Endothelial cell of umbilical vein (primary cell): Measurements from ENCODE around the gene PDS5B. TPM values are rescaled to one million over a fixed set of nuclear protein-coding genes. Genes with fewer than 3 reads are reported as not detected.
A peak's percentile ranks its signal among the peaks of the same experiment; 100 is the strongest.

Experiments used
- Bru-seq: library from RNA; stranded (reverse); fragments of 400-500 nt; gene quantifications from one replicate; lab custom pipeline; 2021; lab: Mats Ljungman, UMichigan
- BruChase-seq, 2 experiments: library from RNA; stranded (reverse); fragments of 400-500 nt; gene quantifications; one replicate each; lab custom pipeline; 2021; lab: Mats Ljungman, UMichigan
- BruUV-seq: library from RNA; stranded (reverse); fragments of 400-500 nt; replicated peaks from 2 replicates; lab custom pipeline; 2021; lab: Mats Ljungman, UMichigan
- CTCF ChIA-PET: fragments of 300-600, 350-600 bp; sonication (Branson Sonifier 250); formaldehyde crosslinking; loops from one replicate; lab custom pipeline; 2021; ENCODE audit warnings: antibody characterized with exemption, inconsistent platforms; lab: Charles Lee
- POLR2A ChIA-PET: fragments of 300-600, 350-600 bp; sonication (Branson Sonifier 250); formaldehyde crosslinking; loops from one replicate; lab custom pipeline; 2021; ENCODE audit warnings: antibody characterized with exemption, inconsistent platforms; lab: Charles Lee
- DNase-seq: peaks from one replicate; pipeline ENCODE4 v3.0.0-alpha.2; 2011; ENCODE audit warnings: low read depth, low spot score
- FAIRE-seq: peaks from 2 replicates; lab custom pipeline; 2011; peaks lifted over from hg19 to GRCh38; lab: Jason Lieb, UNC
- H2AFZ ChIP-seq: 2 replicates; pipeline ENCODE4 v1.6.0; 2012; ENCODE audit warnings: low read depth, low read length, control low read depth, inconsistent platforms
- H3K27ac ChIP-seq: 2 replicates; pipeline ENCODE4 v1.5.1; 2011; ENCODE audit warnings: low read depth, mild to moderate bottlenecking, control low read depth, low read length, moderate library complexity; ENCODE audit not compliant: insufficient read depth
- H3K27me3 ChIP-seq, 2 experiments: 2 replicates each; pipeline versions ENCODE4 v1.6.0 to v1.6.1; 2011; ENCODE audit warnings: low read length in 2 of 2, mixed read lengths in 1 of 2; ENCODE audit not compliant: control insufficient read depth in 2 of 2, insufficient read depth in 2 of 2
- H3K36me3 ChIP-seq, 2 experiments: 2 replicates in 1 of 2; 3 replicates in 1 of 2; pipeline ENCODE4 v1.5.1; 2011; ENCODE audit warnings: low read length in 2 of 2, mild to moderate bottlenecking in 1 of 2, moderate library complexity in 1 of 2; ENCODE audit not compliant: control insufficient read depth in 2 of 2, insufficient read depth in 2 of 2; ENCODE audit errors: extremely low read depth in 1 of 2
- H3K4me1 ChIP-seq: 3 replicates; pipeline ENCODE4 v1.5.1; 2011; ENCODE audit warnings: mild to moderate bottlenecking, low read length; ENCODE audit not compliant: control insufficient read depth, insufficient read depth; ENCODE audit errors: extremely low read depth
- H3K4me2 ChIP-seq: 2 replicates; pipeline ENCODE4 v1.6.1; 2011; ENCODE audit warnings: low read length, control low read depth, mixed read lengths; ENCODE audit not compliant: insufficient read depth
- H3K4me3 ChIP-seq, 3 experiments: fragments of 200-600 bp in 1 of 3; sonication (generic), shearing (Covaris generic) in 1 of 3; replicated peaks in 1 of 3; 2 replicates each; pipeline ENCODE4 v1.5.1; 2011 to 2016; ENCODE audit warnings: control low read depth in 3 of 3, low read length in 3 of 3, mild to moderate bottlenecking in 2 of 3, inconsistent platforms in 1 of 3, low read depth in 1 of 3, moderate library complexity in 1 of 3; ENCODE audit not compliant: insufficient read depth in 1 of 3
- H3K79me2 ChIP-seq: 2 replicates; pipeline ENCODE4 v1.6.0; 2012; ENCODE audit warnings: low read length, inconsistent platforms; ENCODE audit not compliant: control insufficient read depth, insufficient read depth
- H3K9ac ChIP-seq: replicated peaks from 2 replicates; pipeline ENCODE3; 2011; ENCODE audit warnings: low read length, control low read depth; ENCODE audit not compliant: insufficient read depth; ENCODE audit errors: extremely low read depth
- H3K9me1 ChIP-seq: replicated peaks from 3 replicates; pipeline ENCODE4 v1.6.0; 2011; ENCODE audit warnings: mild to moderate bottlenecking, low read length; ENCODE audit not compliant: control insufficient read depth, insufficient read depth; ENCODE audit errors: extremely low read depth
- H3K9me3 ChIP-seq: replicated peaks from 2 replicates; pipeline ENCODE4 v1.5.1; 2012; ENCODE audit warnings: low read length, inconsistent platforms; ENCODE audit not compliant: control insufficient read depth, insufficient read depth
- H4K20me1 ChIP-seq: replicated peaks from 2 replicates; pipeline ENCODE3; 2011; ENCODE audit warnings: mild to moderate bottlenecking, low read length; ENCODE audit not compliant: control insufficient read depth, insufficient read depth; ENCODE audit errors: extremely low read depth
- EZH2 ChIP-seq: IDR thresholded peaks from 2 replicates; pipeline ENCODE4 v1.6.1; 2012; ENCODE audit warnings: borderline replicate concordance, low read depth, mild to moderate bottlenecking, moderate library complexity, low read length, inconsistent platforms; ENCODE audit not compliant: severe bottlenecking
- FOS ChIP-seq: IDR thresholded peaks from 2 replicates; pipeline ENCODE4 v1.6.1; 2011; ENCODE audit warnings: mild to moderate bottlenecking, low read length, moderate library complexity, borderline replicate concordance; ENCODE audit not compliant: insufficient read depth
- GATA2 ChIP-seq: IDR thresholded peaks from 2 replicates; pipeline ENCODE4 v1.7.0; 2011; ENCODE audit warnings: low read depth, mild to moderate bottlenecking, moderate library complexity, mixed read lengths, low read length; ENCODE audit not compliant: insufficient read length, insufficient read depth
- JUN ChIP-seq: IDR thresholded peaks from 2 replicates; pipeline ENCODE4 v1.6.1; 2011; ENCODE audit warnings: borderline replicate concordance, low read depth; ENCODE audit not compliant: insufficient read length, insufficient read depth
- POLR2A ChIP-seq: IDR thresholded peaks from 2 replicates; pipeline ENCODE4 v1.6.1; 2012; ENCODE audit warnings: low read depth, mild to moderate bottlenecking, control low read depth, low read length
- POLR2AphosphoS5 ChIP-seq: IDR thresholded peaks from 2 replicates; pipeline ENCODE4 v1.6.1; 2012; ENCODE audit warnings: low read depth, mild to moderate bottlenecking, control low read depth, low read length, moderate library complexity; ENCODE audit not compliant: insufficient read depth
- dilution Hi-C: fragments of 300-500 bp; cut with MboI; formaldehyde crosslinking; loops from one replicate; pipeline ENCODE4 v1.15.0; 2019; ENCODE audit warnings: low sequenced_read_pairs; ENCODE audit not compliant: extremely low pct_ligation_motif_present
- intact Hi-C: fragments of 100-400 bp; cut with micrococcal nuclease; formaldehyde crosslinking; loops from one replicate; pipeline ENCODE4 v1.10.0; 2022
- long read RNA-seq: library from polyadenylated mRNA; stranded (forward); transcript quantifications from one replicate; pipeline ENCODE4 v2.0.0, GENCODE V29; 2021
- polyA minus RNA-seq, 3 experiments: library from RNA; depleted of rRNA, polyadenylated mRNA; stranded (reverse); fragments of >200 nt; gene quantifications; 1 replicate in 1 of 3; 2 replicates in 2 of 3; pipeline ENCODE4 v1.2.3, GENCODE V29; 2011
- polyA plus RNA-seq, 4 experiments: library from polyadenylated mRNA; depleted of rRNA in 3 of 4; stranded (reverse) in 3 of 4; unstranded in 1 of 4; fragments of >200 nt; gene quantifications; 2 replicates each; pipeline versions ENCODE4 v1.2.1 to v1.2.3, GENCODE V29; 2011 to 2012; ENCODE audit warnings: missing spikeins in 1 of 4
- total RNA-seq: library from RNA; stranded (reverse); gene quantifications from 2 replicates; pipeline ENCODE4 v1.2.3, GENCODE V29; 2021
- TF ChIP-seq, protein P1 (sequence below): IDR thresholded peaks from 2 replicates; pipeline ENCODE4 v1.6.1; 2011; ENCODE audit not compliant: insufficient read depth, insufficient read length
- TF ChIP-seq, protein P2 (sequence below), 2 donors: IDR thresholded peaks; 1 replicate in 1 of 2; 2 replicates in 1 of 2; pipeline ENCODE4 v1.5.1; 2011; ENCODE audit warnings: low read length in 2 of 2, mild to moderate bottlenecking in 2 of 2, moderate library complexity in 2 of 2, control low read depth in 1 of 2, inconsistent platforms in 1 of 2, low read depth in 1 of 2; ENCODE audit not compliant: insufficient read depth in 1 of 2; ENCODE audit errors: extremely low read depth in 1 of 2

The PDS5B gene, protein sequence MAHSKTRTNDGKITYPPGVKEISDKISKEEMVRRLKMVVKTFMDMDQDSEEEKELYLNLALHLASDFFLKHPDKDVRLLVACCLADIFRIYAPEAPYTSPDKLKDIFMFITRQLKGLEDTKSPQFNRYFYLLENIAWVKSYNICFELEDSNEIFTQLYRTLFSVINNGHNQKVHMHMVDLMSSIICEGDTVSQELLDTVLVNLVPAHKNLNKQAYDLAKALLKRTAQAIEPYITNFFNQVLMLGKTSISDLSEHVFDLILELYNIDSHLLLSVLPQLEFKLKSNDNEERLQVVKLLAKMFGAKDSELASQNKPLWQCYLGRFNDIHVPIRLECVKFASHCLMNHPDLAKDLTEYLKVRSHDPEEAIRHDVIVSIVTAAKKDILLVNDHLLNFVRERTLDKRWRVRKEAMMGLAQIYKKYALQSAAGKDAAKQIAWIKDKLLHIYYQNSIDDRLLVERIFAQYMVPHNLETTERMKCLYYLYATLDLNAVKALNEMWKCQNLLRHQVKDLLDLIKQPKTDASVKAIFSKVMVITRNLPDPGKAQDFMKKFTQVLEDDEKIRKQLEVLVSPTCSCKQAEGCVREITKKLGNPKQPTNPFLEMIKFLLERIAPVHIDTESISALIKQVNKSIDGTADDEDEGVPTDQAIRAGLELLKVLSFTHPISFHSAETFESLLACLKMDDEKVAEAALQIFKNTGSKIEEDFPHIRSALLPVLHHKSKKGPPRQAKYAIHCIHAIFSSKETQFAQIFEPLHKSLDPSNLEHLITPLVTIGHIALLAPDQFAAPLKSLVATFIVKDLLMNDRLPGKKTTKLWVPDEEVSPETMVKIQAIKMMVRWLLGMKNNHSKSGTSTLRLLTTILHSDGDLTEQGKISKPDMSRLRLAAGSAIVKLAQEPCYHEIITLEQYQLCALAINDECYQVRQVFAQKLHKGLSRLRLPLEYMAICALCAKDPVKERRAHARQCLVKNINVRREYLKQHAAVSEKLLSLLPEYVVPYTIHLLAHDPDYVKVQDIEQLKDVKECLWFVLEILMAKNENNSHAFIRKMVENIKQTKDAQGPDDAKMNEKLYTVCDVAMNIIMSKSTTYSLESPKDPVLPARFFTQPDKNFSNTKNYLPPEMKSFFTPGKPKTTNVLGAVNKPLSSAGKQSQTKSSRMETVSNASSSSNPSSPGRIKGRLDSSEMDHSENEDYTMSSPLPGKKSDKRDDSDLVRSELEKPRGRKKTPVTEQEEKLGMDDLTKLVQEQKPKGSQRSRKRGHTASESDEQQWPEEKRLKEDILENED (N-terminal part only)
- total RNA-seq = 40.3 and 41.0 TPM in 2 replicates
- polyA plus RNA-seq = 2.6 and 3.9 TPM in 2 replicates
- polyA plus RNA-seq (2011; cell fraction: cytosol; rRNA removed) = 6.1 and 7.0 TPM in 2 replicates
- polyA plus RNA-seq (2011; cell fraction: nucleus; rRNA removed) = 23.2 and 30.7 TPM in 2 replicates
- polyA plus RNA-seq (2012) = 16.1 and 22.5 TPM in 2 replicates
- polyA minus RNA-seq = 11.9 and 13.1 TPM in 2 replicates
- 17.5 TPM for polyA minus RNA-seq (2011; cell fraction: cytosol; rRNA and poly(A)+ RNA removed)
- polyA minus RNA-seq (2011; cell fraction: nucleus; rRNA and poly(A)+ RNA removed) = 72.5 and 106 TPM in 2 replicates
- Bru-seq, nascent RNA = percentile 90 among the genes with signal in this experiment
- percentile 72 among the genes with signal in this experiment for BruChase-seq, experiment 1, labeled RNA remaining after a 6-hour chase
- BruChase-seq, experiment 2, labeled RNA remaining after a 2-hour chase = percentile 78 among the genes with signal in this experiment
- long read RNA-seq, full-length matches to known transcripts = 8 of 28 reads
- long read RNA-seq, partial matches to known transcripts = 6 of 28 reads
- long read RNA-seq, other reads (novel, unspliced or antisense) = 14 of 28 reads

DNA sequence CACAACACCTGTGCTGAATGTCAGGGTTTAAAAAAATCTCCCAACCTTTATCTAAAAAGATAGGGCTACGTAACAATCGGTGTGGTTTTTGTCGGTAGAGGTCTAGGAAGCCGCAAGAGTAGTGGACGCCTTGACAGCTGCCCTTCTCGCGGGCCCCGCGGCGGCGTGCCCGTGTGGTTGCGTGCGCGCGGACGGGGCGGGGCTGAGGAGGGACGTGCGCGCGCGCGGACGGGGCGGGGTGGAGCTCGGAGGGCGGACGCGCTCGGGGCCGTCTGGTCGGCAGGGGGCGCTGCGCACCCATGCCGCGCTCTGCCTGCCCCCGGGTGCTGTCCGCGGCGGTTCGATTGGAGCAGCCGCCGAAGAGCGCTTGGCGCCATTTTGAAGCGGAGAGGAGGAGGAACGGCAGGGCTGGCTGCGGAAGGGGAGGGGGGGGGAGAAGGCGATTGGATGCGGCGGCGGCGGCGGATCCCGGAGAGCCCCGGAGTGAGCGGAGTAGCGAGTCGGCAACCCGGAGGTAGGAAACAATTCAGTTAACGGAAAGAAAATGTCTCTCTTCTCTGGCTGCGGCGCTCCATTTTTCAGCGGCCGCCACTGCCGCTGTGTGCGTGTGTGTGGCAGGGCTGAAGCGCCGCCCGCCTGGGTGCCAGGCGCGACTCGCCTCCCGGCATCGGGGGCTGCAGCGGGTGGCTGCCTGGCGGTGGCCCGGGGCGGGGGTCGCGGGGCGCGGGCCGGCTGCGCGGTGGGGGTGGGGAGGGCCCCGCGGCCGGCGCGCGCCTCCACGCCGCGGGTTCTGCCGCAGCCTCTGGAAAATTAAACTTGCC is at the start of gene PDS5B:
TSS of gene PDS5B (plus strand) at position 373 of the 821 bp plus-strand sequence. CDS start 62,321 bp downstream, outside the sequence.
- POLR2A ChIA-PET = interaction anchor here (1.0 kb wide), 1 partner anchor 957 kb away, joined by 3 read pairs; no protein-coding TSS in a partner anchor
- H4K20me1 ChIP-seq = peaks cover 3% of the 10 kb centered on the region
- H3K27me3 ChIP-seq = peaks cover 0 to 1% of the 10 kb centered on the region in 2 experiments
- H3K4me2 ChIP-seq = peak within 1 kb of the TSS; percentile 100
- dilution Hi-C loops (no loop called here), intact Hi-C loops (loop anchor here (1.0 to 10.0 kb wide), 14 partner anchors 47 to 1138 kb away; partner anchors contain the start of genes BRCA2, KL, N4BP2L2 and STARD13)
- DNase-seq (peak; percentile 96), FAIRE-seq (peak; percentile 78)
- no peaks in the 10 kb centered on the region for H3K9me3 ChIP-seq
- H3K4me3 ChIP-seq = peak within 1 kb of the TSS; percentile 43 to 98 (median 89)
- peaks cover 20% of the 10 kb centered on the region for H3K4me1 ChIP-seq
- no peaks in the 10 kb centered on the region for H3K36me3 ChIP-seq
- H3K9ac ChIP-seq = peak within 1 kb of the TSS; percentile 96
- no TSS peak for BruUV-seq
- TF ChIP-seq FOS (no peak), POLR2A (peak; percentile 83), JUN (no peak), EZH2 (no peak), GATA2 (no peak), POLR2AphosphoS5 (peak; percentile 87)
- TF ChIP-seq, protein P1, sequence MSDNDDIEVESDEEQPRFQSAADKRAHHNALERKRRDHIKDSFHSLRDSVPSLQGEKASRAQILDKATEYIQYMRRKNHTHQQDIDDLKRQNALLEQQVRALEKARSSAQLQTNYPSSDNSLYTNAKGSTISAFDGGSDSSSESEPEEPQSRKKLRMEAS = no peak
- TF ChIP-seq, protein P2, sequence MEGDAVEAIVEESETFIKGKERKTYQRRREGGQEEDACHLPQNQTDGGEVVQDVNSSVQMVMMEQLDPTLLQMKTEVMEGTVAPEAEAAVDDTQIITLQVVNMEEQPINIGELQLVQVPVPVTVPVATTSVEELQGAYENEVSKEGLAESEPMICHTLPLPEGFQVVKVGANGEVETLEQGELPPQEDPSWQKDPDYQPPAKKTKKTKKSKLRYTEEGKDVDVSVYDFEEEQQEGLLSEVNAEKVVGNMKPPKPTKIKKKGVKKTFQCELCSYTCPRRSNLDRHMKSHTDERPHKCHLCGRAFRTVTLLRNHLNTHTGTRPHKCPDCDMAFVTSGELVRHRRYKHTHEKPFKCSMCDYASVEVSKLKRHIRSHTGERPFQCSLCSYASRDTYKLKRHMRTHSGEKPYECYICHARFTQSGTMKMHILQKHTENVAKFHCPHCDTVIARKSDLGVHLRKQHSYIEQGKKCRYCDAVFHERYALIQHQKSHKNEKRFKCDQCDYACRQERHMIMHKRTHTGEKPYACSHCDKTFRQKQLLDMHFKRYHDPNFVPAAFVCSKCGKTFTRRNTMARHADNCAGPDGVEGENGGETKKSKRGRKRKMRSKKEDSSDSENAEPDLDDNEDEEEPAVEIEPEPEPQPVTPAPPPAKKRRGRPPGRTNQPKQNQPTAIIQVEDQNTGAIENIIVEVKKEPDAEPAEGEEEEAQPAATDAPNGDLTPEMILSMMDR (IDR thresholded peaks at IDR 0.05; ENCODE audit: extremely low read depth in 1 of 2, insufficient read depth in 1 of 2, low read depth in 1 of 2, low read length in 2 of 2) = peak; percentile 76 to 93
- H3K79me2 ChIP-seq = peaks cover 41% of the 10 kb centered on the region
- peak within 1 kb of the TSS; percentile 100 for H2AFZ ChIP-seq
- H3K9me1 ChIP-seq = no peaks in the 10 kb centered on the region
- CTCF ChIA-PET = interaction anchor here (0.6 to 3.3 kb wide), 34 partner anchors 14 to 1491 kb away, joined by 3 to 70 read pairs (median 5); partner anchors contain the start of genes BRCA2, N4BP2L2 and ZAR1L
- peak within 1 kb of the TSS; percentile 86 for H3K27ac ChIP-seq
